Measurements from ENCODE around the gene DIS3L2.

DNA sequence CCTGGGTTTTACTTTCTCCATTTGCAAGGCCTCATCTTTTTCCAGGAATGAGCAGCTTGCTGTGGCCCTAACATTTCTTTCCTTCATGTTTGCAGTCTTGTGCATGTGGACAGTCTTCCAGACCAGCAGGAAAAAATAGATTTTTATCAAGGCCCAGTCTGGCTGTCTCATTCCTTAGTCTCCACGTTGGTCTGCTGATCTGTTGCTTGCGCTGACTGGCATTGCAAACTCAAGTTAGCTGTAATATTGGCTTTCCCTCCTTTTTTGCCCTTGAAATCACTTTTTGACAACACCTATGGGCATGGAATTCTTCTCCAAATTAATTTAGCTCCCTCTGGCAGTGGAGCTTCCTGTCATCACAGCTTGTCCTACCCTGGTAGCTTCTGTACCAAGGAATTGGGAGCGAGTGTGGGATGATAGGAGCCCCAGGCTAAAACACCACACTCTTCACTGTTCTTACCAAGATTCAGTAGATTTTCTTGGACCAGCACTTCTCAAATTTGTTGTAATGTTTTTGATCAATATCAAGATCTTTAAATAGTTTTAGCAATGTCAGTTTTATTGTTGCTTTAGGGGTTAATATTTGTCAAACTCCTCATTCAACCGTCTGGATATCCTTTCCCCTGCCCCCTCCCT, 48.2 kb downstream of the DIS3L2 start:
- TF ChIP-seq, protein P1, sequence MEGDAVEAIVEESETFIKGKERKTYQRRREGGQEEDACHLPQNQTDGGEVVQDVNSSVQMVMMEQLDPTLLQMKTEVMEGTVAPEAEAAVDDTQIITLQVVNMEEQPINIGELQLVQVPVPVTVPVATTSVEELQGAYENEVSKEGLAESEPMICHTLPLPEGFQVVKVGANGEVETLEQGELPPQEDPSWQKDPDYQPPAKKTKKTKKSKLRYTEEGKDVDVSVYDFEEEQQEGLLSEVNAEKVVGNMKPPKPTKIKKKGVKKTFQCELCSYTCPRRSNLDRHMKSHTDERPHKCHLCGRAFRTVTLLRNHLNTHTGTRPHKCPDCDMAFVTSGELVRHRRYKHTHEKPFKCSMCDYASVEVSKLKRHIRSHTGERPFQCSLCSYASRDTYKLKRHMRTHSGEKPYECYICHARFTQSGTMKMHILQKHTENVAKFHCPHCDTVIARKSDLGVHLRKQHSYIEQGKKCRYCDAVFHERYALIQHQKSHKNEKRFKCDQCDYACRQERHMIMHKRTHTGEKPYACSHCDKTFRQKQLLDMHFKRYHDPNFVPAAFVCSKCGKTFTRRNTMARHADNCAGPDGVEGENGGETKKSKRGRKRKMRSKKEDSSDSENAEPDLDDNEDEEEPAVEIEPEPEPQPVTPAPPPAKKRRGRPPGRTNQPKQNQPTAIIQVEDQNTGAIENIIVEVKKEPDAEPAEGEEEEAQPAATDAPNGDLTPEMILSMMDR (IDR thresholded peaks at IDR 0.05): no peak
- TF ChIP-seq POLR2A (IDR thresholded peaks at IDR 0.05): no peak

Data from uterus (tissue), 2 donors.